HG02588 (cell line): ENCODE data around the gene TOX4.
"Not testable (repeated sequence)": the region's sequence is repeated elsewhere in the genome, so short reads cannot be mapped to it uniquely, and the experiment has no call there.

Experiments
- ATAC-seq: cut with Tn5 transposase; IDR thresholded peaks from one replicate; pipeline ENCODE4 v1.9.1; 2021; ENCODE audit warnings: mild to moderate bottlenecking, moderate library complexity; ENCODE audit not compliant: unreplicated experiment

Gene TOX4

GRCh38 chr14:21476925-21477681 is at the start of gene TOX4, which contains the start of gene RAB2B:
TOX4 (plus strand) TSS chr14:21477195; CDS start chr14:21477279, 84 bp downstream.
RAB2B (minus strand) TSS chr14:21476959; CDS start chr14:21476872, 87 bp downstream.
- ATAC-seq, result peak; percentile 99

GRCh38 chr14:21428930-21429329 is 48.1 kb upstream of the TOX4 start:
- no peak for ATAC-seq

- no peak for ATAC-seq
Observed at GRCh38 chr14:21431126-21431525, 45.9 kb upstream of the TOX4 start.

- ATAC-seq, result peak; percentile 9
Observed at GRCh38 chr14:21436567-21437062, 40.4 kb upstream of the TOX4 start.

- ATAC-seq, result peak; percentile 98
Observed at GRCh38 chr14:21437063-21437901, 39.7 kb upstream of the TOX4 start.

GRCh38 chr14:21440859-21441258 is 36.1 kb upstream of the TOX4 start:
- ATAC-seq, result no peak

DNA sequence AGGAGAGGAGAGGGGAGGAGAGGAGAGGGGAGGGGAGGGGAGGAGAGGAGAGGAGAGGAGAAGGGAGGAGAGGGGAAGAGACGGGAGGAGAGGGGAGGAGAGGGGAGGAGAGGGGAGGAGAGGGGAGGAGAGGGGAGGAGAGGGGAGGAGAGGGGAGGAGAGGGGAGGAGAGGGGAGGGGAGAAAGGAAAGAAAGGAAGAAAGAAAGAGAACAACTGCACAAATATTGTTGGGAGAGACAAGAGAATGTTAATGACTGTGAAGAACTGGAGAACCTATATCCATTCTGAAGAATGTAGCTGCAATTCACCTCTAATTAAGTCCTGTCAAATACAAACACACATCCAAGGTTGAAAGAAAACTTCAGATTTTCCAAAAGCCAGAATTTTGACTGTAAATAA is 34.3 kb upstream of the TOX4 start:
- not testable (repeated sequence) for ATAC-seq

- ATAC-seq, result peak; percentile 21
Observed at GRCh38 chr14:21449899-21450216, 27.1 kb upstream of the TOX4 start.

GRCh38 chr14:21454843-21455544 is 22.0 kb upstream of the TOX4 start:
- no peak for ATAC-seq

GRCh38 chr14:21455592-21455911 is 21.4 kb upstream of the TOX4 start:
- peak; percentile 17 for ATAC-seq

DNA sequence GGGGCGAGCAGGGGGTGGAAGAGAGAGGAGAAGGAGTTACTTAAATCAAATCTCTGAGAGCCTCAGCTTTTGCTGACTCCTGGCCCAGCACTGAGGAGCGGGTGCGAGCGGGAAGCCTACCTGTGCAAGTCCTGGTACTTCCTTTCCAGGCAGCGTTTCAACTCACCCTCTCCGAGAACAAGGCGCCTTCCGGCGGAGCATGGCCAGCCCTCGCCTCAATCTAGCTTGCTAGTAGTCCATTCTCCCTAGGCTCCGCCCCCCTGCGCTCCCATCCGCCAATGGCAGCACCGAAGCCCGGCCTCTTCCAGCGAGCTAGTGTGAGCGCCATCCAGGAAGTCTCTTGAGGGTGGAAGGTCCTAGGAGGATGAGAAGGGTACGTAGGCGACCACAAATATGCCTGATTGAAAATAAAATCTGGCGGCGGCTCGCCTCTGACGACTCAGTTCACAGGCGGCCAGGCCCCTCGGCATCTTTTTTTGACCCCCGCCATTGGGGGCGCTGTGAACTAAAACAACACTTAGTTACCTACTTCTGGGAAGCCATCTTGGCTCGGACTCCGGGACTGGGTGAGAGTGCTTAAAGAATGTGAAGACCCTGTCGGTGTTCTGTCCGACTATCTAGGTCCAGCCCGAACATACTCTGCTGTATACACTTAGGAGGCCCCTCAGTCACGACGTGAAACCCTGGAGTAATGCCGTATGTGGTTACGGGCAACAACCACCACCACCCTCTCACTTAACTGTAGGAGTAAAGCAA is 20.9 kb upstream of the TOX4 start, which contains the start of gene CHD8:
Gene CHD8 (minus strand): TSS at position 212 of the 756 bp plus-strand sequence. CDS start 24,480 bp downstream, outside the sequence.
- peak; percentile 97 for ATAC-seq

- no peak for ATAC-seq
Observed at GRCh38 chr14:21467616-21468015, 9.4 kb upstream of the TOX4 start.

DNA sequence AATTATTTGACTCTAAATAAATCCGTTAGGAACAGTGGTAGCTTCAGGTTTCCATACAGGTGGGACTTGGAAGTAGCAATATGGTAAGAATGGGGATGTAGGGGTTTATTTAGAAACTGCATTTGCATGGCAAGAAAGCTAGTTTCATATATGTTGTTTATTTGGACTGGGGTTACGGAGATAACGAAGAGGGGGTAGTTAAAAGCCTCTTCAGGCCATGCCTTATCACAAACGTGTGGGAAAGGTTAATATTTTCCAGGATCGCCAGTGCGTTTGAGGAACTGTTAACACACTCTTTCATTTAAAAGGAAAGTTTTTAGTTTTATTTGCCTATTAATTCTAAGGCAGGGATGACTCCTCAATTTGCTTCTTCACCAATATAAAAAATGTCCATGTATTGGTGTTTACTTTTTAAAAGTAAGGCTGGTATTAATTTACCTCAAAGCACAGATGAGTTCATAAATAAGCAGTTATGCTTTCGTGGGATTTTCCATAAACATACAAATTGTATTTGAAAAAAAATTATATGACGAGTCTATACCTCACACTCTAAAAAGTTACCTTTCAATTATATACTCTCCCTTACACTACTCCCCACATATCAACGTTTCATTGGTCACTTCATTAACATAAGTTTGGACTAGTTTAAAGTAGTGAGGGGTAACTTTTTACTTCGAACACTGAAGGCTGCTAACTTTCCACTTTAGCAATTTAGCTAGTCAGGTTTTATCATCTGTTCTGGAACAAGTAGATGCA is 1.1 kb upstream of the TOX4 start:
- ATAC-seq, result no peak

GRCh38 chr14:21476523-21476924 is 471 bp upstream of the TOX4 start:
- ATAC-seq, result peak; percentile 29

GRCh38 chr14:21486640-21487087 is 9.7 kb downstream of the TOX4 start:
- ATAC-seq, result no peak

DNA sequence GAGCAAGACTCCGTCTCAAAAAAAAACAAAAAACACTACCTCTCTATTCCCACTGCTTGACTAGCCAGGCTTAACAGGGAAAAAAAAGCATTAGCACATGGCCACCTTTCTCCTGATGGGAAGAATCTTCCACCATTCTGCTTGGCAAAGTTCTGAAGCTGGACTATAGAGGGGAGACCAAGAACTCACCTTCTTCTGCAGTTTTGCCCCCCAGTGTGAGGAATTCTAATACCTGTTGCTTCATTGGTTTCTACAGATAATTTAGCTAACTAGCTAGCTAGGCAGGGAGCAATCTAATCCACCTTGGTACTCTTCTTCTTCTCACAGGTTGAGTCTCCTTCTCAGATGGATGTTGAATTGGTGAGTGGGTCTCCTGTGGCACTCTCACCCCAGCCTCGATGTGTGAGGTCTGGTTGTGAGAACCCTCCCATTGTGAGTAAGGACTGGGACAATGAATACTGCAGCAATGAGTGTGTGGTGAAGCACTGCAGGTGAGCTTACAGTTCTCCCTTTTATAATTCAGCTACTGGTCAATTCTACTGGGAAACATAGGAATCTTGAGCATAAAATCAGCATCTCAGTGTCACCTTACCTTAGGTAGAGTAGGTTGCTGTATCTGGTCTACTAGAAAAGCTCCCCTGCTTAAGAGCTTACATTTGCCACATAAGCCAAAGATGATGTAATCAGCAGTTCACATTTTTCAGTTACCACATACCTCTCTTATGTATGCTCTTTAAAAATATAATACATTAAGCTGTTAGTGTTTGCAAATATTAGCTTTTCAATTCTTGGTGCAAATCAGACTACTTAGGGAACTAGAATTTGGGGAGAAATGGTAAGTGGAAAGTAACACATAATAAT is 18.1 kb downstream of the TOX4 start:
- ATAC-seq, result no peak

- ATAC-seq, result no peak
Observed at GRCh38 chr14:21496453-21496852, 19.5 kb downstream of the TOX4 start.

DNA sequence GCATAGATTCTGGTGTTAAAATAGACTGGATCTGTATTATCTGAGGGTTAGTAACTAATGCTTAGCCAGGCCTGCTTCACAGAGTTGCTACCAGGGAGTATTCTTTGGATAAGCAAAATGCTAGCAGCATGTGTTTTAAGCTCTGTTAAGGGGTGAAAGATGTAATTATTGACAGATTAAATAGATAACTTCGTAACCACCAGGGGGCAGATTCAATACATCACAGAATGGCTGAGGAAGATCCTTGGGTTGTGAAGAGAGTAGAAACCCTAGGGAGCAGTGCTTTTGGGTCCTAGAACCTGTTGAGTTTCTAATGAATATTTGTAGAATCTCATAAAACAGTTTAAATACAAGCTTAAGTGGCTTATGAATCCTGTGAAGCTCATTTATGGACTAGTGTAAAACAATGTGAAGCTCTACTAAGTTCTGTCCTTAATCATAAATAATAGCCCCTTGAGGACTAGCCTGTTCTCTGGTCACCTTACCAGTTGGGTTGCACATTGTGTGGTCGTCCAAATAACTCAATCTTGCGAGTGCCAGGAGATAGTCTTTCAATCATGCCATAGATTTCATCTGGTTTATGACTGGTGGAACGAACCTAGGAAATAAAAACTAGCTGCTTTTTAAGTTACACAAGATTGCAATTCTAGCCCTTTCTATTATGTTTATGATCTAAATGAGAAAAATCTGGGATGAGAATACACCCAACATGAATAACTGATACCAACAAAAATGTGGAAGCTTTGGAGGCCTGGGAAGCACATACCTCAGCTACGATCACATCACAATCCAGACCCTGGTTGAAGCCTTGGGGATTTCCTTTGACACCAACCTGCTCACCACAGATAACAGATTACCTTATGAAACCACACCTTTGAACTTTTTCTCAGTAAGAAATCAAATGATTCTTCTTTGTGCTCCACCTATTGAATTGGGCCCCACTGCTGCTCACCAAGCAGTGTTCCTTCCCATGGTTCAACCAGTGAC is 21.8 kb downstream of the TOX4 start:
- ATAC-seq, result no peak
